ENCODE results near the gene TTLL9.

Gene TTLL9

GRCh38 chr20:31859266-31859997, 11.0 kb upstream of the TTLL9 start:
- DNase-seq: no peak

GRCh38 chr20:31859998-31860380, 10.4 kb upstream of the TTLL9 start:
- no peak for DNase-seq

DNA sequence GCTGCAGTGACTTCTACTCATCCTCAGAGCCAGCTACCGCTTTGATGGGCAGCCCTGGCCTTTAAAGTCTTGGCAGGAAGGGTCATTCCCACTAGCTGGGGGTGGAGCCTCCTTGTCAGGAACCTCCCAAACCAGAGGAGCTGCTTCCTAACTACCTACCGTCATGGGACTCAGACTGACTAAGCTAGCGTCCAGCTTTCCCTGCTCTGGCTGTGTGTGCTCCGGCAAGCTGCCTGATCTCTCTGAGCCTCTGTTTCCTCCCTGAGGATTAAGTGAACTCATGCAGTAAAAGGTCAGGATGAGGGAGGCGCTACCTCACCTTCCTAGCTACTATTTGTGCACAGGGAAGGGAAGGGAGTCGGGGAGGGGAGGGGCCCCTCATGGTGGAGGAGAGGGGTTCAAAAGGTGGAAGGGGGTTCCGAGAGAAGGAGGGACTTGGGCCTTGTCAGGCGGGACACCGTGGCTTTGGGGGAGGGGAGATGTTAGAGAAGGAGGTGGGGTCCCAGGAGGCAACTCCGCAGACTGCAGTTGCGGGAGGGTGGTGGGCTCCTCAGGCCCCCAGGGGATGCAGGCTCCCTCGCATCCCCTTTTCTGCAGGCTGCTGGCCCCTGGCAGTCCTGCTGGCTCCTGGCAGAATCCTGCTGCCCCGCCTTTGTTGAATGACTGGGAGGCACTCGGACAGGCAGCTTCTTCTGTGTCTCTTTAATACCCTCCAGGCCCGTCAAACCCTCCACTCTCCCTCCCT, 9.9 kb upstream of the TTLL9 start:
- DNase-seq: no peak

DNA sequence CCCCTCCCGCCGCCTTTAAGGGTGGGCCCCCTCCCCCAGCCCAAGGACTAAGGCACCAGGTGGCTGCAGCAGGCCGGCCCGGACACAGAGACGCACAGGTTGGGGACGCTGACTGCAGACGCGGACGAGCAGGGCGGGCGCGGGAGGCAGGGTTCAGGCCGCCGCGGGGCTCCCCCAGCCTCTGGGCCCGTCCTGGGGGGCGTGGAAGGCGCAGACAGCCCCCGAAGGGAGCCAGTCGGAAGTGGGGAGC, 9.4 kb upstream of the TTLL9 start:
- DNase-seq: no peak

DNA sequence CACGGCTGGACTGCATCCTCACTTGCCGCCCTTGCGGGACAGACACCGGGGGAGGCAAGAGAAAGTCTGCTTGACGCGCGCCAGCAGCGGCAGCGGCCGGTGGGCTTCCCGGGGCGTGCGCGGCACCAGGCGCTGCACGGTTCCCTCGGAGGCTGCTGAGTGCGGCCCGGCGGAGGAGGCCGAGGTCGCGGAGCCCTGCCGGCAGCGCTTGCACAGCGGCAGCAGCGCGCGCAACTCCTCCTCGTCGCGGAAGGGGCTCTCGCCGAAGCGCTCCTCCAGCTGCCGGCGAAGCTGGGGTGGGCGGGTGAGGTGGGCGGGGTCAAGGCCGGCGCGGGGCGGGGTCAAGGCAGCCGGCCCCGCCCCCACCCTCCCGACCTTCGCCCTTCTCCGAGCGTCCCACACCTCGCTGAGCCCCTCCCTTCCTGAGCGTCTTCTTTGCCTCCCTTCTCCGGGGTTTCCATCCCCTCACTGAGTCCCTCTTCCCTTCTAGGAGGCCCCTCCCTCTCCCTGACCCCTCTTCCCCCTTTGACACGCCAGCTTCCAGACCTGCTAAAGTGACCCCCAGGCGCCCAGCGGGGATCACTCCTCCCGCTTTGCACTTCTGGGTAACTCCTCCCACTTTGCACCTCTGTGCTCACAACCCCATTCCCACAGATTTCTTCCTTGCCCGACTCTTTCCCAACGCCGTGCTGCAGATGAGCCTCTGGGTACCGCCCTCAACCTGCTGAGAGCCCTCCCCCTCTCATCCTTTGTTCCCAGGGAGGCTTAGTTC, 8.9 kb upstream of the TTLL9 start:
- peak; percentile 69 for DNase-seq

DNA sequence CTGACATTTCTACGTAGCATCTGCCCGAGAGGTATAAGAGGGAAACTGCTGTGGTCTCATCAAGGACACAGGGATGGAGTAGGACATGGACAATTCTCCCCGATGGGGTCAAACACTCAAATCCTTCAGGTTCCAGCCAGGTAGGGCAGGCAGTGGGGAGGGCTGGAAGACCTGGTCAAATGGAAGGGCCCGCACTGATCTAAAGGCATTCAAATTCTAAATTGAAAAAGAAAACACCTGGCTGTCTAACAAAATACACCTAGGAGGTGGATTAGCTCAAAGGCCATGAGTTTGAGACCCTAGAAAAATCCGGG, 8.3 kb upstream of the TTLL9 start:
- DNase-seq: no peak

DNA sequence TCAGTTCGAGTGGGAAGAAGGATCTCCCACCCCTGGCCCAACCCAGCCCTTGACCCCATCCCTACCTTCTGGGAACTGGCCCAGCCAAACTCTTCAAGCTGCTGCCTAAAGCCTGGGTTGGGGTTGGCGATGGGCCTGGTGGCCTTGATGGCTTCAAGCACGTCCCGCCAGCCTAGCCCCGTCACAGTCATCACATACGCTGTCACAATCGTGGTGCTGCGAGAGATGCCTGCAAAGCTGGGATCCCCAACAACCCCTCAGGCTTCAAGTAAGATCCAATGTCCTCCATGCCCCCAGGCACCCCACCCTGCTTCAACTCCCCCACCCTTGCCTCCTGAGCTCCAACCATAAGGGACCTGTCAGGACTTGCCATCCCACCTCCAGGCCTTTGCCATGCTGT, 7.9 kb upstream of the TTLL9 start:
- DNase-seq: no peak

DNA sequence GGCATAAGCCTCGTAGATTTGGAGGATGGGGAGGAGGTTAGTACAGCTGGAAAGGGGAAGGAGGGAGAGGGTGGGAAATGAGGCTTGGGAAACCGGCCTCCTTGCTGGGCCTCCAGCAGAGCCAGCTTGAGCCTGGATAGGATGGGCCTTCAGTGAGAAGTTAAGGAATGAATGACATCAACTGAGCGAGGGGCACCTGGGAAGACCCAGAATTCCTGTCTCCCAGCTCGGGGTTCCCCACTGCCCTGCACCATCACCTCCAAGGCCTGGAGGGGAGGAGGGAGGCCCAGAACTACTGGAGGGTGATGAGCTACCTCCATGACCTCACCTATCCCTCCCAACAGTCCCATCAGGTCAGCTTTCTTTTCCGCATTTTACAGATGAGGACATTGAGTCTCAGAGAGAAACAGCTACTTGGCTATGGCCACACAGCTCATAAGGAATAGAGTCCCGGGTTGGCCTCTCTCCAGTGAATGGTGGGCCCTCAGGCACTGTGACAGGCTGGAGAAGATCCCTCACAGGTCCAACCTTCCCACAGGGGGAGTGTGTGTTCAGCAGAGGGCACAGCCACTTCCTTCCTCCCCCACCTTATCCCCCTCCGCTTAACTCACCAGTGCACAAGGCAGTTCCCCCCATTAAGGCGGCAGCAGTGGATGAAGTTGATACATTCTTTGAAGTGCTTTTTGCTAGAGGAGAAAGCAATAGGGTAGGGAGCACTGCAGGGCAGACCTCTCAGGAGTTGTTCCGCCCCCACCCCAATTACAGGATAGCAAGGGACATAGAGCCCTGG, 6.9 kb upstream of the TTLL9 start:
- no peak for DNase-seq

DNA sequence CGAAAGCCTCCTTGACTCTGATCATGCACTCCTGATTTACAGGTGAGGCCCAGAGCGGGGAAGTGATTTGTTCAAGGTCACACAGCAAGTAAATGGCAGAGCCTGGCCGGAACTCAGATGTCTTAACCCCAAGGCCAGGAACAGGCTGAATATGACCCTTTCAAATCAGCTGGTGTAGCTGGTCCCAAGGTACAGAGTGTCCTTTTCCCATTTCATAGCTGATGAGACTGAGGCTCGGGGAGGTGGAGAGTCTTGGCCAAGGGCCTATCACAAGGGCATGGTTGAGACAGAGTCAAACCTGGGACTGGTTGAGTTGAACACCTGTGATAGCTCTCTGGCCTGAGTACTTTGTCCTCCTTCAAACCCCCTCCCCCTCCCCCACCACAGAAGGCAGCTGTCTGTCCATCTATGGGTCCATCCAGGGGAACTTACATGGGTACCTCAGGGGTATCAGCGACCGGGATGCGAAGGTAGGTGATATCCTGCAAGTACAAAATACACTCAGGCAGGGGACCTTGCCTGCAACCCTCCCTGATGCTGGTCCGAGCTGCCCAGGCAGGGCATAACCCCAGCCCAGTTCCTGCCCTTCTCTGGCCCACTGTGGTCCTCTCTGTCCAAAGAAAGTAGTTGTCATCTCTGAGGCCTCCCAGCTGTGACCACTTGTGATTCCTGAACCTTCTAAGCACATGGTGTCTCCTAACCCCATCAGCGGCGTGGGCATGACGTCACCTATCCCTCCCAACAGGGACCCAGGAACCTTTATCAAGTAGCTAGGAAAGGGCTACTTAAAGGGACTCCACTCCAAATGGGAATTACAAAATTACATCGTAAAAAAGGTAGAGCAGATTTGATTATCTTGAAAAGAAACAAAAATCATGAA, 5.7 kb upstream of the TTLL9 start:
- DNase-seq: no peak

GRCh38 chr20:31866221-31866620, 4.2 kb upstream of the TTLL9 start:
- no peak for DNase-seq

DNA sequence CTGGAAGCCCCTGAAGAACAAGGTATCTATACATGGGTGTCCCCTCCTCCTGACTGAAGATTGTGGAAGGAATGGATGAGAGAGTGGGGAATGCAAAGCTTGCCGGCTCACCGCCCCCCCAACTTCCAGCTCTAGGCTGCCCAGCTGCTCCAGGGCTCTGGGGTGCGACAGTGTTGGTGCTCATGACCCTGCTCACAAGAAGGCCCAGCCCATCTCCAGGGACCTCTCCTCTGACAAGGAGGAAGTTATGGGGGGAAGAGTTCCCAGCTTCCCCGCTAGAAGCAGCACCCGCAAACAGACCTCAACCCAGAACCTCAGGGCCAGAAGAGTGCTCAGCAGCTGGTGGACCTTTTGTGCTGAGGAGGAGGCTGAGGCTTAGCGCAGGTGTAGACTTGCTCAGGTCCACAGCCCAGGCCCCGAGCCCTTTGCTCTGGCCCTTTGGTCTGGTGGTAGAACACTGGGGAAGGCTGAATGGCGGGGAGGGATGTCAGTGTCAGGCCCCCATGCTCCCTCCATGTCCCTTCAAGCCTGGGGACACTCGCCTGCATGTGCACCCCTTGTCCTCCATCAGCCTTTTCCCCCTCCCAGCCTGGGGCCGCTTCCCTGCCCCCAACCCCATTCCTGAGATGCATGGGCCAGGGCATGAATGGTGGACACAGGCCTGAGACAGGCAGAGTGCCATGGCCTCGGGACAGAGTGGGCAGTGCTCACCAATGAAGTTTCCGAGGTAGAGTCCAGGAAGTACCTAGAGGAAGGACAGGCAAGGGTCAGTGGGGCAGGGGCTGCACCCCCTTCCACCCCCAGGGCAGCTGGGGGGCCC, 1.4 kb upstream of the TTLL9 start:
- no peak for DNase-seq

- DNase-seq: no peak
Measured at GRCh38 chr20:31869673-31869941, 827 bp upstream of the TTLL9 start.

DNA sequence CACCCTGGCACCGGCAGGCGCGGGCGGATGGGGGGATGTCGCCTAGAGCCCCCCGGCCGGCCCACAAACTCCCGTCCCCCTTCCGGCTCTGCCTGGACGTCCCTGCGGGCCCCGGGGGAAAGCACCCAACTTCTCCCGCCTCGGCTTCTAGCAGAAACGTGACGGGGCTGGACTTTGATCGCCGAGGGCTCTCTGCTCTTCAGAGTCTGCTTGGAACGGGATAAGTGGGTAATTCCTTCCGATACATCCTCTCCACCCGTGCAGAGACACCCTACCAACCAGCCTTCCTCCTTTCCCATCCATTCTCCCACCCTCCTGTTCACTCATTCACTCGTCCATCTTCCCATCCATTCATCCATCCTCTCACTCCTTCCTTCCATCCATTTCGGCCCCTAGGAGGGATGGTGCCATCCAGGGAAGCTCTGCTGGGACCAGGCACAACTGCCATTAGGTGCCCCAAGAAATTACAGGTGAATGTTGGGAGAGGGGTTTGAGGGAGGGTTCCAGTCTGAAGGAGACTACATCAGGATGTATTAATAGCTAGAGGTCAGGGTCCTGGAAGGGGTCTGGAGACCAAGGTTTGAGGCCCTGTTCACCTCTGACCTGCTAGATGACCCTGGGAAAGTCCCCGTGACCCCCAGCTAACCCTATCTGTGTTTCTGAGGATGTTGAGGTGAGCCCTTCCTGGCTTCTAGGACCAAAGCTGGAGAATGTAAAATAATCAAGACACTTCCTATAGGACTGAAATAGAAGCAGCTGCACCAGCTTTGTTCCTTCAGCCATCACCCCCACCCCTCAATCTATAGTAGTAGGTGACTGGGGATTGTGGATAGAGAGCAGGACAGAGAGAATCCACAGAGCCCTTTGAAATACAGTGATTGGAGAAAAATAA, 538 bp downstream of the TTLL9 start:
- DNase-seq: no peak

DNA sequence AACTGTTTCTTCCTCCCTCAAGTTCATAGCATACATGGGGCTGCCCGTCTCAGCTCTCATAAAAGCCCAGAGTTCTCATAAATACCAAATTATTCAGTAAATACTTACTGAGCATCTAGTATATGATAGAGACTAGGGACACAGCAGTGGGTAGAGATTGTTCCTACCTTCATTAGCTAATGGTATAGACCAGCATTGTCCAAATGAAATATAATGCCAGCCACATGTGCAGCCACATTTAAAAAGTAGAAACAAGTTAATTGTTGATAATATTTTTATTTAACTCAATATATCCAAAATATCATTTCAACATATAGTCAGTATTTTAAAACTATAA, 1.2 kb downstream of the TTLL9 start:
- DNase-seq: no peak

- DNase-seq: no peak
Measured at GRCh38 chr20:31872406-31872805, 2.0 kb downstream of the TTLL9 start.

DNA sequence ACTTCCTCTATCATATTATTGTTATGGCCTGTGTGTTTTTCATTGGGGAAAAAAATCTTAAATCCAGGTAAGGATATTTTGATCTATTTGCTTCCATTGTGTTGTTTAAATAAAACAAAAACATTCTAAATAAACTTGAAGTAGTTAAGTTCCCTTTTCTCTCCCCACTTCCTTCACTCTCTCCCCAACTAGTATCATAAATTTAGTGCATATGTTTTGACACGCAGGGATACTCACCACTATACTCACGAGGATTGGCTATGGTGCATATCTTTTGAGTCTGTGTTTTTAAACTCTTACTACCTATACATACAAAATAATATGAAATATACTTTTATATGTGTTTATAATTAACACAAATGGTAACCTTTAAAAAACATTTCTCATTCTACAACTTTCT, 5.2 kb downstream of the TTLL9 start:
- DNase-seq: no peak

DNA sequence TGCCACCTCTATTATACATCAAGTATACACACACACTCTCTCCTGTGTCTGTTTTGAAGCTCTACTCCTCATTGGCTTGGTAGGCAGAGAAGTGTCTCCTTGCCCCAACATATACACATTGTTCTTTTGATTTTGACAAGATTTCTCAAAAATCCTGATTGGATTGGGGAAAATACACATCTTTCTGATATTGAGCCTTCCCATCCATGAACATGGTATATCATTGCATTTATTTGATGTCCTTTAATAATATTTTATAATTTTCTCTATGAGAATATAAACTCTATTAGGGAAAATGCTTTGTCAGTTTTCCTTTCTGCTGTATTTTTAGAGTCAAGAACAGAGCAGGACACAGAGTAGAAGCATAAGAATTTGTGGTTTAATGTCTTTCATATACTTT, 7.2 kb downstream of the TTLL9 start:
- DNase-seq: no peak

DNA sequence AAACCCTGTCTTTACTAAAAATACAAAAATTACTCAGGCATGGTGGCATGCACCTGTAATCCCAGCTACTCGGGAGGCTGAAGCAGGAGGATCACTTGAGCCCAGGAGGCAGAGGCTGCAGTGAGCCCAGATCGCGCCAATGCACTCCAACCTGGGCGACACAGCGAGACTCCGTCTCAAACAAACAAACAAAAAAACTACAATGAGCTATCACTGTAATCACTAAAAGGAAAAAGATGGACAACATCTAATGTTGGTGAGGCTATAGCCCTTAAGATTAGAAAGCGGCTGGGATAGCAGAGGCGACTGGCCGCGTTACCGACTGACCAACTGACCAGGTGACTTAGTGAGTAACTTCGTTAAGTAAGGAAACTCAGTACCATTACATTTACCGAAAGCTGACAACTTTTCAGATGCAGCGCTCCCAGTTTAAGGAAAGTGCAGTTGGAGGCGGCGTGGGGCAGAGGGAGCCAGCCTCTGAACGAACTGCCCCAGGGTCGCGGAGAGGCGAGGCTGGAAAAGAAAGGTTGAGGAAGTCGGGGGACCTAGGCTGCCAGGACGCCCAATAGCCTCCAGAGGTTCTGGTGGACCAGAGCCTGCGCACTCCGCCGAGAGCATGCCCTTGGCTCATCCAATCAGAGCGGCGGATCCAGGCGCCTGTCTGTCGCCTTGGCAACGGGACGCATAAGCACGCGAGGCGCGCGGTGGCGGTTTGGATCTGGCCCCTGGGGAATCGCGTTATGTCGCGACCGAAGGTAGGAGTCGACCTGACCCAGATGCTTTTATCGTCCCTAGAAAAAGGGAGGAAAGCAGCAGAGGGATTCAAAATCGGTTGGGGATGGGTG, 8.9 kb downstream of the TTLL9 start:
- peak; percentile 81 for DNase-seq

GRCh38 chr20:31881945-31882344, 11.5 kb downstream of the TTLL9 start:
- no peak for DNase-seq

- DNase-seq: no peak
Measured at GRCh38 chr20:31883829-31884228, 13.4 kb downstream of the TTLL9 start.
